GM21360 (cell line): ENCODE measurements around the gene CYP2W1.

Source experiments
- ATAC-seq: cut with Tn5 transposase; IDR thresholded peaks from one replicate; pipeline ENCODE4 v1.9.1; 2021; ENCODE audit warnings: mild to moderate bottlenecking, moderate library complexity; ENCODE audit not compliant: unreplicated experiment

CYP2W1 gene

GRCh38 chr7:1011297-1012003, 28.5 kb downstream of the CYP2W1 start:
- no peak for ATAC-seq

GRCh38 chr7:1012004-1012715, 29.2 kb downstream of the CYP2W1 start:
- no peak for ATAC-seq

GRCh38 chr7:1012716-1013095, 29.7 kb downstream of the CYP2W1 start:
- no peak for ATAC-seq

- no peak for ATAC-seq
Measured at GRCh38 chr7:1013581-1013980, 30.6 kb downstream of the CYP2W1 start.

GRCh38 chr7:1014681-1015080, 31.7 kb downstream of the CYP2W1 start:
- ATAC-seq, result no peak

GRCh38 chr7:1015196-1016121, 32.5 kb downstream of the CYP2W1 start:
- no peak for ATAC-seq

- no peak for ATAC-seq
Measured at GRCh38 chr7:1016577-1017531, 33.9 kb downstream of the CYP2W1 start.

- ATAC-seq, result no peak
Measured at GRCh38 chr7:1017586-1018333, 34.8 kb downstream of the CYP2W1 start.

- ATAC-seq, result no peak
Measured at GRCh38 chr7:1018334-1018695, 35.3 kb downstream of the CYP2W1 start.

- ATAC-seq, result no peak
Measured at GRCh38 chr7:1019255-1019785, 36.3 kb downstream of the CYP2W1 start.

- ATAC-seq, result no peak
Measured at GRCh38 chr7:1019789-1020610, 37.0 kb downstream of the CYP2W1 start.

GRCh38 chr7:1020849-1021251, 37.9 kb downstream of the CYP2W1 start:
- no peak for ATAC-seq

- ATAC-seq, result no peak
Measured at GRCh38 chr7:1021366-1021765, 38.4 kb downstream of the CYP2W1 start.

GRCh38 chr7:1021931-1022330, 39.0 kb downstream of the CYP2W1 start:
- ATAC-seq, result no peak

- ATAC-seq, result no peak
Measured at GRCh38 chr7:1022356-1022755, 39.4 kb downstream of the CYP2W1 start.

- no peak for ATAC-seq
Measured at GRCh38 chr7:1022801-1023465, 40.0 kb downstream of the CYP2W1 start.

GRCh38 chr7:1024331-1024841, 41.4 kb downstream of the CYP2W1 start:
- ATAC-seq, result peak; percentile 42
